Ammon's horn (tissue), 1 donor: Measurements from ENCODE around the gene SULT2B1.

Experiments used
- DNase-seq: peaks from one replicate; pipeline ENCODE4 v3.0.0-alpha.2; 2016; ENCODE audit warnings: low spot score

The SULT2B1 gene

DNA sequence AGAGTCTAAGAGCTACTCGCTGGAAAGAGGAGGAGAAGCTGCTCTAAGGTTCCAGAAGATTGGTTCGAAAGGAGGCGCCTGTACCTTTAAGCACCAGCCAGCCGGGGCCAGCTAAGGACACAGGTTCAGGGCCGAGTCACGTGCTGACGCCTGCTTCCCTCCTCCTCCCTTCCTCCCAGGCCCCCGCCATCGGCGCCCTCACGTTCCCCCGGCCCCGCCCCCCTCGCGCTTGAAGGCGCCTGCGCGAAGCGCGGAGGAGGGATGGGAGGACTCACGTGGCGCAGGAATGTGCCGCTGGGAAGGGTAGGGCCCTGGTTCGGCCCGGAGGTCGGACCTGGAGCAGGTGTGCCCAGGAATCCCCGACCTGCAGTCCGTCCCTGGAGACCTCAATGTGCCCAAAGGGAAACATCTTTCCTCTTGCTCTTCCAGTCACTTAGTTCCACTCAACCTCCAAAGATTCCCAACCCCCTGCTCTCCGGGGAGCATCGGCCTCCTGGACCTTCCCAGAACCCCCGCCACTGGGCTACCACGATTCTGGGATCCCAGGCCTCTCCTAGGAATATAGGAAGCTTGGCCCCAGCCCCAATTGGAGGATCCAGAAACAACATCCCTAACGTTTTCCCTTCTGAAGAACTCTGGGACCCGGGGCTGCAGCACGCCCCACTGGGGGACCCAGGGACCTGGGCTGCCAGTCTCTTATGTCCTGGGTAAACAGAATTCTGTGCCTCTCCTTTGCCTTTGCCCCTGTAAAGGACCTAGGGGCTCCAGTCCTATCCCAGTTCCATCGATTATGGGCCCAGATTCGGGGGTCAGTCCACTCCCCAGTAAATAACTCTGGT is 82.7 kb downstream of the SULT2B1 start:
- DNase-seq, result peak; percentile 97

DNA sequence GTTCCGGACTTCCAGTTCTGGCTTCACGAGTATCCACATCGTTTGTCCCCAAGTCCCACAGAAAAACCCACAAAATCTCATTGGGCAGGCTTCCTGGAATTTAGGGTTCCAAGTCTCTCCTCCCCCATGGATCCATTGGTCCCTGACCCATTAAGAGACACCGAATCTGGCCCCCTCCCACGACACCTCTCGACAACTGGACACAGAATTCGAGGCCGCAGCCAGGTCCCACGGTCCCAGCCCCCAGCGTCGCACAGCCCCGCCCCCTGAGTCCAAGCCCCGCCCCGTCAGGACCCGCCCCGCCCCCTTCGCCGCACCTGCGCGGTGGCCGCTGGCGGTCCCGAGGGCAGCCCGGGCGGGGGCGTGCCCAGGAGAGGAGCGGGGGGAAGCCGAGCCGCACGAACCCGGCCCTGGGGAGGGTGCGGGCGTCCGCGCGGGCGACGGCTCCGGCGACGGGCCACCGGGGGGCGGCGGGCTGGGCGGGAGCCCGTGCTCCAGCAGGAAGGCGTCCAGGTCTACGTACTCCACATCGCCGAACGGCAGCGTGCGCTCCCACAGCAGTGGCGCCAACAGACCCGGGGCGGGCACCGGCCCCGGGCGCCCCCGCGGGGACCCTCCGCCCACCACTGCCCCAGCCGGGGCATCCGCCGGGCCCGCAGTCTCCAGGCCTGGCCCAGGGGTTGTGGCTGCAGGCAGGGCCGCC is 83.4 kb downstream of the SULT2B1 start:
- peak; percentile 65 for DNase-seq

DNA sequence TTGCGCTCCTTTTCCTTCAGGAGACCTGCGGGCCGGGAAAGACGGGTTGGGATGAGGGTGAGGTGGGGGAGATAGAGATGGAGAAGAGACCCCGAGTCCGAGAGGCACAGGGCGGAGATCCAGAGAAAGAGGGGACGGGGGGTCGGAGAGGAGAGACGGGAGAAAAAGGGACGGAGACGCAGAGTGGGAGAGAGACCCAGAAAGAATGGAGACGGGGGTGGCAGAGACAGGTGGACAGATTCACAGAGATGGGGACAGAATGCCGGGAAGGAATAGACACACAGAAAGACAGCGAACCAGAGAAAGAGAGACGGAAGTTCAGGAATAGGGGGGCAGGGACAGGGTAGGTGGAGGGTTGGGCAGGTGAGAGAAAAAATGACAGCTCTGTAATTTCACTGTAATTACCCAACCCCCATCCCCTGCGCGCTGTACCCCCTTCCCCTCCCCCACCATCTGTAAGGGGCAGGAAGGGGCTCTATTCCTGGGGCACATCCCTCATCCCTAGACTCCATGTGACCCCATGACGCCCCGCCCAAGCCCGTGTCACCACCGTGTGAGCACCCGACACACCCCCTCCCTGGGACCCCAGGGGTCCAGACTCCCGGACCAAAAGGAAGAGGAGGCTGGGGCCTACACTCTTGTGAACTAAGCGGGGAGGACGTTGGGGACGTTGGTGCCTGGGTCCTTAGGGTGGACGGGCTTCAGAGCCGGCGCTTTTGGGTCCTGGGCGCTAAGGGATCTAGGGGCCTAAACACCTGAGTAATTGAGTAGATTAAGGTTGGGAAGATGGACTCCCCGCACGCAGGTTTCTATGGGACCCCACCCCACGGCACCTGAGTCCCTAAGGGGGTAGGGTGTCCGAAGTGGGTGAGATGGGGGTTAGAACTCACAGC is 84.2 kb downstream of the SULT2B1 start:
- DNase-seq, result no peak

DNA sequence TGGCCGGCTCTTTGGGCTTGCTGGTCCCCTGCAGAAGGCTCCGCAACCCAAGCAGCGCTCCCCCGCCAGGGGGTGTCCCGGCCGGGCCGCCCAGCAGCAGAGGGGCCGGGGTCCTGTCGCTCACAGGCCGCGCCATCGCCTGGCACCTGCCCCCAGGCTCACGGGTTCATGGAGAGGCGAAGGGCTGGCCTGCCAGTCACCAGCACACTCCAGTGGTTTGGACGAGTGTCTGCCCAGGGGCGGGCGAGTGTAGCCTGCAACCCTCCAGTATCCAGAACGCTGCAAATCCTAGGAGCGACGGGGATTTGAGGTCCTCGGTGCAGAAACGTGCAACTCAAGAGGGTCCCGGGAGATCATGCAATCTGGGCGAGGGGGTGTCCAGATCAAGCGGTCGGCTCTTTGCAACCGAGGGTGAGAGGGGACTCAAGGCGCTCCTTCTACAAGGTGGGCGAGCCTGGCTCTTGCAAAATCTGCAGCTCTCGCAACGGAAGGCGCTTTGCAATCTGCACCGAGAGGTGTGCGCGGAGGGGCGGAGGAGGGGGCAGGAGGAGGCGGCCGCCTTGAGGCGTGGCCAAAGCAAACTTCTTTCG is 85.0 kb downstream of the SULT2B1 start, which contains the start of gene DBP:
Gene DBP, minus strand, starts transcription at position 521 of the 590 bp plus-strand sequence. Its CDS starts 385 bp downstream, at position 136.
- DNase-seq, result peak; percentile 65

DNA sequence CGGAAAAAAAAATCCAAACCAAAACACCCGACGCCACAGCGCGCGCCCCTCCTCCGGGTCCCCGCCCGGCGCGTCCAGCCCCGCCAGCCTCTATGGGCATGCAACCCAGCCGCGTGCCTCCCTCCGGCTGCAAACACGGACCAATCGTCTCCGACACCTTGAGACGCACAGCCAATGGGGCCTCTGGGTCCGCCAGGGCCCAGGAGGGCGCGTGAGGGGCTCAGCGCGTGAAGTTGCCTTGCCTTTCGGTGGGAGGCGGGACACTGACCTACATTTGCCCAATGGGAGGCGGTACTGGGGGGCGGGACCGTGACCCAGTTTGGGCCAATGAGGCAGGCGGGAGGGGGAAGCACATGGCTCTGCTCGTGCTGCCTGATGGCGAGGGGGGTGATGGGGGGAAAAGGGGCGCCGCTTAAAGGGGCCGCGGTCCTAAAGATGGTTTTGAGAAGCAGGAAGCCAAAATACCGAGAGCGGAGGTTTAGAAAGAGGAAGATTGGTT is 85.5 kb downstream of the SULT2B1 start:
- DNase-seq, result peak; percentile 100

DNA sequence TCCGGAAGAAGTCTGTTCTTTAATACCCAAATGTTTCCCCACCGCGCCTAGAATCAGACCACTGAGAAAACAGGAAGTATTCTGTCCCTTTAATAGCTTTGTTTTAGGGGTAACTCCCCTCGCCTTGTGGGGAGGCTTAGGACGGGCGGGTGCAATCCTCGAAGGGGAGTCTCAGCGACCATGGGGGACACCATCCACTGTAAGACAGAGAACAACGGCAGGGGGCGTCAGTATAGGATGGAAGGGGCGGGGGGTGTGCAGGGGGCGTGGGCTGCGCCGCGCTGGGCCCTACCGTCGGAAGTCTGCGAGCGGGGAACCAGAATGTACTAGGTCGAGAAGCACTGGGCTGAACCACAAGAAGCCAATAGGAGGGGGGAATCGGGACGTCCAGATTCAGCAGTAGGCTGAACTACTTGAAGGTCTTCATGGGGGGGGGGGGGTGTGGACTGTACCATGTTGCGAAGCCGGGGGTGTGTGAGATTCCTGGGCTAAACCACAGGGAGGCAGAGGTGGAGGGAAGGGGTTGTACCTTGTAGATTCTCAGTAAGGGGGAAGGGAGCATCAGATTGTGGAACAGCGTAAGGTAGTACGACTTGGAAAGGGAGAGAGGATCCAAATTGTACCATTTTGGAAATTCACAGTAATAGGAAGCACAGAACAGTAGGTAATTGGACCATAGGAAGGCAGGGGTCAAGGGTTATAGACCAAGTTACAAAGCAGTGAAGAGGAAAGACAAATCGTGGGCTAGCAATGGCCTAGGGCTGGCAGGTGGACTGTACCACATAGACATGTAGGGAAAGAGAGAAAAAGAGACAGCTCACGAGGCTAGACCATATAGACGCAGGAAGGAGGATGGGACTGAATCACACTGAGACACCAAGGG is 86.2 kb downstream of the SULT2B1 start:
- DNase-seq, result peak; percentile 94

DNA sequence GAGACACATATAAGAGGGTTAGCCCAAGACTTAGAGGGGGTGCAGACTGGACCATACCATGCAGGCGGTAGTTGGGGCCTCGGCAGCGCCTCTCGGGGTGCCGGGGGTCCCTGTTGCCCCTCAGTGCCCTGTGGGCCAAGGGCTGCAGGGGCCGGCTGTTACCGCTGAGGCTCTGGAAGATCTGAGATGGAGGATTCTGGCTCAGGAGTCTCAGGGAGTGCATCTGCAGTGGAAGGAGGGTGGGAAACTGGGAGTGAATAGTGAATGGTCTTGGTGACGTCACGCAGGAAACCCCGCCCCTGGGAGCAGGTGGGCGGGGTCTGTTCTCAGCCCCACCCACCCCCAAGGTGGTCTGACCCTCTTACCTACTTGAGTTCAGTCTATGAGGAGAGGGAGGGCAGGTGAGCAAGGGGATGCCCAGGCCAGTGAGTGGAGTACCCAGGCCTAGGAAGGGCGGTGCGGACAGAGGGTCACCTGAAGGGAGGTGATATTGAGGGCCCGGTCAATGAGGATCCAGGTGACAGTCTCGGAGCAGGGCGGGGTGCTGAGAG is 86.9 kb downstream of the SULT2B1 start:
- DNase-seq, result no peak

DNA sequence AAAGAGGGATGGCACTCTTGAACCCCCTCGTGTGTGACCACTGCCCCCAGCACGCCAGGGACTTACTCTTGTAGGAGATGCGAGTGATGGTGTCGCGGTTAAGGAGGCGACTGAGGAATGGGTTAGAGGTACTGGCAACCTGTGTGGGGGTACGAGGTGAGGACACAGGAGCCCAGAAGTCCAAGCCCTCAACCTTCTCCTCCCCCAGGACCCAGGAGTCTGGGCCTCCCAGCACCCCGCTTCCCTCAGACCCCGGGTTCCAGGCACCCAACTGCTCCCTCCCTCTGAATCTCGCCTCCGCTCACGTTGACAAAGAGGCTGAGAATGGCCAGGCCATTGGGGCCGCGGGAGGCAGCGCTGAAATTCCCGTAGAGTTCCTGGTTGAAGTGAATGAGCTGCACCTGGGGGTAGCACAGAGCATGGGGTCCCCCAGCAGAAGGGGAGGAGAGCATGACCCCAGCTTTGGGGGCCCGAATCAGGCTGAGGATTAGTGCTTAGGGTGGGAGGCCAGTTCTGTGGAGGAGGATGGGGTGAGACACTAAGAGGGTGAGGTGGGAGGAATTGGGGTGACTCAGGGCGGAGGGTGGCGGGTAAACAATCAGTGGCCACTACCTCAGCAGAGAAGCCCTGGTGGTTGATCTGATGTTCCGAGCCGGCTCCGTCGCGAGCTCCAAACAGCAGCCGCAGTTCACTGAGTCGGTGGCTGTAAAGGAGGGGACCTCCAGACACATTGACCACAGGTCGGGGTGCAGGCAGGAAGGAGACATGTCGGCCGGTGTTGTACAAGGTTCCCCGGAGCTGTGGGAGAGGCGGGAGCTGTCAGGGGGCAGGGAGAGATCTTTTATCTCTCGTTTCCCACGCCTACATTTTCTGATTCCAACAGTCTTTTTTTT is 87.8 kb downstream of the SULT2B1 start:
- DNase-seq, result no peak

DNA sequence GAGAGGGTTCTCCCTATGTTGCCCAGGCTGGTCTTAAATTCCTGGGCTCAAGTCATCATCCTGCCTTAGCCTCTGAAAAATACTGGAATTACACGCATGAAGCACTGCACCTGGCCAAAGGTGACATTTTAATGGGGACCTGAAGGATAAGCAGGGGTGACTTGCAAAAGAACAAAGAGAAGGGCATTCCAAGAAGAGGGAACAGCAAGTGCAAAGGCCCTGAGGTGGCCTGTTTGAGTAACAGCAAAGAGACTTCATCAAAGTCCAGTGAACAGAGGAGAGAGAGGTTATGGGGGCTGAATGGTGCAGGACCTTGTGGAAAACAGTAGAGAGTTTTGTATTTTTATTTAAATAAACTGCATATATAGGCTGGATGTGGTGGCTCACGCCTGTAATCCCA is 89.9 kb downstream of the SULT2B1 start:
- no peak for DNase-seq

DNA sequence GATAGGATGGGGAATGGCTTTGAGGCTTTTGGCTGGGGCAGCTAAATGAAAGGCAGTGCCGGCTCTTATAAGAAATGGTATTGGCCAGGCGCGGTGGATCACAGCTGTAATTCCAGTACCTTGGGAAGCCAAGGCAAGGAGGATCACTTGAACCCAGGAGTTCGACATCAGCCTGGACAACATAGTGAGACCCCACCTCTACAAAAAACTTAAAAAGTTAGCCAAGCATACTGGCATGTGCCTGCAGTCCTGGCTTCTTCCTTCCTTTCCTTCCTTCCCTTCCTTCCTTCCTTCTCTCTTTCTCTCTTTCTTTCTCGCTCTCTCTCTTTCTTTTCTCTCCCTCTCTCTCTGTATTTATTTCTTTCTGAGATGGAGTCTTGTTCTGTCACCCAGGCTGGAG is 90.9 kb downstream of the SULT2B1 start:
- DNase-seq, result no peak

DNA sequence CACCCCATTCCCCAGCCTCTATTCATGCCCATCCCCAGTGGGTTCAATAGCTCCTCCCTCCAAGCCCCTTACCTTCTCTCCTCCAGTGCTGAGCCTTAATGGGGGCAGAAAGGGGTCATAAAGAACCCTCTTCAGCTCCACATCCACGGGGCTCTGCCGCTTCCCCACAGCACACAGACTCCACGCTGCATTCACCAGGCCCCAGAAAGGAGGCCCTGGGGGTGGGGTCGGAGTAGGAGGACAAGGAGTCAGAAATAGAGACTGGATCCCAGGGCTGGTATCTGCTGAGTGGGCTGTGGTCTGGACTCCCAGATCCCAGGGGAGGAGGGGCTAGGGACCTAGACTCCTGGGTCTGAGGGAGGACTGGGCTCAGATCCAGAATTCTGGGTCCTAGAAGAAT is 92.4 kb downstream of the SULT2B1 start:
- no peak for DNase-seq

DNA sequence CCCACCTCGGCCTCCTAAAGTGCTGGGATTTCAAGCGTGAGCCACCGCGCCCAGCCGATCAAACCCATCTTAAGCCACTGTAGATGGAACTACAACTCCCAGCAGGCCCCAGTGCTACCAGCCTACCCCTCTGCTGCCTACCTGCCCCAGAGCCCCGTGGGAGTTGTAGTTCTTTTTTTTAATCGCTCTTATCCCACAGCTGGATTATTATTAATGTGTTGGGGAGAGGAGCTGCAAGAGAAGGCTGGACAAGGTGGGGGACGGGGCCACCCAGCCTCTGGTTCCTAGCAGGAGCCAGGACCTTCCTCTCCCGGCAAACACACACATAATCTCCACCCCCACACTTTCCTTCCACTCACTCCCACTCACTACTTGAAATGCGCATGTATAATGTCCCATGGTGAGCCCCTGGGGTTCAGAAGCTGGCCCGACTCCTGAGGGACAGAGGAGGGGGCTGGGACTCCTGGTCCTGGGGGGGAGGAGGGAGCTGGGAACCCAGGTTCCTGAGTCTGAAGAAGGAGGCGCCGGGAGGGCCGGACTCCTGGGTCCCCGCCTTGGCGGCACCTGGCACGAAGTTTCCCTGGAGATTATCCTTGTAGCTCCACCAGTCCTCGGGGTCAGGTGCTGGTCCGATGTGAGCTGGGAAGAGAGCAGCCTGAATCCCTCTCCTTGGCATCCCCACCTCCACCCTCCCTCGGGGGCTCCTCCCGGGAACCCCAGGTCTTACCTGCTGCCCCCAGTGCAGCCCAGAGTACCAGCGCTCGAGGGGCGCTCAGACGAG is 93.1 kb downstream of the SULT2B1 start:
- DNase-seq, result peak; percentile 94

DNA sequence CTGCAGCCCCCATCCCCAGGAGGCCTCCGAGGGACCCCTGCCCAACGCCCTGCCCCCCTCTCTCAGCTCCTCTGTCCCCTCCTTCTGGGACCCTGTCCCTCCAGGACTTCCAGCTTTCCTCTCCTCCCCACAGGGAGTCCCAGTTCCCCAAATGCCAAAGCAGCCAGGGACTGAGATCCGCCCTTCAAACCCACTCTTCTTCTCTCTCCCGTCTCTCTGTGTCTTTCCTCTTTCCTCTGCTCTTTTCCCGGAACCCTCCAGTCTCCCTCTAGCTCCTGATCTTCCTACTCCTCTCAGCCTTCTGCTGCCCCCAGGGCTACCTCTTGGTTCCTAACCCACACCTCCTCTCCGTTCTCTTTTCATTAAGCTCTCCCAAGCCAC is 93.6 kb downstream of the SULT2B1 start:
- no peak for DNase-seq

DNA sequence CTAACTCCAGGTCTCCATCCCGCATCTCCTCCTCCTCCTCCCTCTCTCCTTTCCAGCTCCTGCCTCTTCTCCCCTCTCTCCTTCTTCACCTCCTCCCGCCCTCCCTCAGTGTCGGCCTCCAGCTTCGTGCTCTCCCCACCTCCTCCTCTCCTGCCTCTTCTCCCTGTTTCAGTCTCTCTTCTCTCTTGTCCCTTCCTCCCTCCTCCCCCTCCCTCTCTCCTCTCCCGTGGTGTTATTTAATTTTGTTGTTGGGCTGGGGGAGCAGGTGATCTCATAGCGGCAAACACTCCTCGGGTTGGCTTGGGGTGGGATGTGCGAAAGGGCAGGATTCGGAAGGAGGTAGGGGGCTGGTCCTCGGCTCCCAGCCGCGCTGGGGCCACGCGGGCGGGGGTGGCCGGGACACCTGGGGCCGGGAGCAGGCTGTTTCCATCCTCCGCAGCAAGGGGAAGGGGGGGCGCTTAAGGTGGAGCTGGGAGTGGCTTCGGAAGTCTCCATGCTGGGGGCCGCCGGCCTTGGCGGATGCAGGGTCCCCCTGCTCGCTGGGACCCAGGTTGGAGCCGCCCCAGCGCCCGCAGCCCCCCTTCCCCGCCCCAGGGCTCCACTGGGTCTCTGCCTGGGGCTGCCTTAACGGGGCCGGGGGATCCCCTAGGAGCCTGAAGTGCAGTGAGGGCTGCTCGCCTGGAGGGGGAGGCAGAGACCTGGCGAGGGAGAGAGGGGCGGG is 94.2 kb downstream of the SULT2B1 start, which contains the start of gene CA11:
Gene CA11, minus strand, starts transcription at position 187 of the 721 bp plus-strand sequence. CDS start 555 bp downstream, outside the sequence.
- peak; percentile 94 for DNase-seq

DNA sequence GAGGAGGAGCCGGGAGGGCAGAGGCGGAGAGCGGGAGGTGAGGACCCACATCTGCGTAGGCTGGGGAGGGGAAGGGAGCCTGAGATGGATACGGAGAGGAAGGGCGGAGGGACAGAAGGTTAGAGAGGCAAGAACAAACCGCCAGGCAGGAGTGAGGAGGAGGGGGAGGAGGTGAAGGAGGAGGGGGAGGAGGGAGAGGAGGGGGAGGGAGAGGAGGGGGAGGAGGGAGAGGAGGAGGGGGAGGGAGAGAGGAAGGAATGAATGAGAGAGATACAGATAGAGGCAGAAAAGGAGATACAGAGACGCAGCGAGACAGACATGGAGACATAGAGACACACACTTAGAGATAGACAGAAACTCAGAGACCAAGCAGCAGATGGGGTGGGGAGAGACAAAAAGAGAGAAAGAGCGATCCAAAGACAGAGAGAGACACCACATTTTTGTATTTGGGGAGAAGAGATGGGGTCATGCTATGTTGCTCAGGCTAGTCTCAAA is 94.8 kb downstream of the SULT2B1 start:
- DNase-seq, result no peak

DNA sequence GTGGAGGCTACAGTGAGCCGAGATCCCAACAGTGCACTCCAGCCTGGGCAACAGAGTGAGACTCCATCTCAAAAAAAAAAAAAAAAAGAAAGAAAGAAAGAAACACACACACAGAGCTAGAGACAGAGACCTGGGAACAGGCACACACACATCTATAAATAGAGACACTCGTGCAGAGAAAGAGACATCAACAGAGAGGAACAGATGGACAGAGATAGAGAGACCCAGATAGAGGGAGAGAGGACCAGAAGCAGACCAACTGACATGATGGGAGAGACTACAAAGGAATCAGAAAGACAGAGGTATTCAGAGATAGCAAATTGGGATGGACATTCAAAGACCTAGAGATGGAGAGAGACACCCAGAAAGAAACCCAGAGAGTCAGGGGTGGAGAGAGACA is 96.2 kb downstream of the SULT2B1 start:
- no peak for DNase-seq
